Neuronal stem cell (in vitro differentiated cells): ENCODE results near the gene ASPHD1.
"Not testable (repeated sequence)": the region's sequence is repeated elsewhere in the genome, so short reads cannot be mapped to it uniquely, and the experiment has no call there.

ENCODE experiments used
- DNase-seq: peaks from one replicate; pipeline ENCODE4 v3.0.0-alpha.2; 2013; ENCODE audit warnings: low spot score
- H2AFZ ChIP-seq: one replicate; pipeline ENCODE4 v1.6.1; 2013; ENCODE audit warnings: mild to moderate bottlenecking, low read length, inconsistent platforms
- H2AK5ac ChIP-seq: 2 replicates; pipeline ENCODE4 v1.6.1; 2013; ENCODE audit warnings: low read depth, mild to moderate bottlenecking, inconsistent platforms, low read length, moderate library complexity, mixed read lengths
- H2BK120ac ChIP-seq: 2 replicates; pipeline ENCODE4 v1.6.1; 2013; ENCODE audit warnings: low read depth, mild to moderate bottlenecking, inconsistent platforms, low read length, moderate library complexity, mixed read lengths
- H2BK12ac ChIP-seq: one replicate; pipeline ENCODE4 v1.6.1; 2013; ENCODE audit warnings: low read length, inconsistent platforms
- H2BK15ac ChIP-seq: 2 replicates; pipeline ENCODE4 v1.6.1; 2013; ENCODE audit warnings: mild to moderate bottlenecking, low read length, inconsistent platforms, mixed read lengths
- H2BK5ac ChIP-seq: one replicate; pipeline ENCODE4 v1.6.1; 2013; ENCODE audit warnings: inconsistent platforms, mild to moderate bottlenecking, low read length, moderate library complexity
- H3K14ac ChIP-seq: one replicate; pipeline ENCODE4 v1.6.1; 2013; ENCODE audit warnings: low read length, inconsistent platforms
- H3K18ac ChIP-seq: 2 replicates; pipeline ENCODE4 v1.6.1; 2013; ENCODE audit warnings: low read length, inconsistent platforms
- H3K23ac ChIP-seq: 2 replicates; pipeline ENCODE4 v1.6.1; 2013; ENCODE audit warnings: low read depth, mild to moderate bottlenecking, mixed read lengths, low read length, inconsistent platforms; ENCODE audit not compliant: poor library complexity
- H3K27ac ChIP-seq: replicated peaks from 3 replicates; pipeline ENCODE4 v1.5.1; 2013; ENCODE audit warnings: low read length, inconsistent platforms
- H3K27me3 ChIP-seq, 3 experiments: 2 replicates each; pipeline ENCODE4 v1.6.1; 2013; ENCODE audit warnings: low read length in 3 of 3, mild to moderate bottlenecking in 2 of 3, inconsistent platforms in 1 of 3, low read depth in 1 of 3, mixed read lengths in 1 of 3, moderate library complexity in 1 of 3; ENCODE audit not compliant: control insufficient read depth in 3 of 3, insufficient read depth in 3 of 3
- H3K36me3 ChIP-seq, 2 donors: replicated peaks in 1 of 2; 2 replicates each; pipeline ENCODE4 v1.6.1; 2013; ENCODE audit warnings: low read length in 2 of 2; ENCODE audit not compliant: control insufficient read depth in 2 of 2, insufficient read depth in 2 of 2
- H3K4ac ChIP-seq: 2 replicates; pipeline ENCODE4 v1.6.1; 2013; ENCODE audit warnings: inconsistent platforms, mild to moderate bottlenecking, low read length, moderate library complexity
- H3K4me1 ChIP-seq, 2 donors: 1 replicate in 1 of 2; 2 replicates in 1 of 2; pipeline ENCODE4 v1.6.1; 2013; ENCODE audit warnings: low read length in 2 of 2, low read depth in 1 of 2; ENCODE audit not compliant: control insufficient read depth in 2 of 2, insufficient read depth in 1 of 2
- H3K4me2 ChIP-seq: one replicate; pipeline ENCODE4 v1.6.1; 2013; ENCODE audit warnings: mild to moderate bottlenecking, low read length, inconsistent platforms; ENCODE audit not compliant: insufficient read depth, poor library complexity, severe bottlenecking
- H3K4me3 ChIP-seq, 2 donors: 2 replicates each; pipeline ENCODE4 v1.5.1; 2013; ENCODE audit warnings: low read length in 2 of 2, mild to moderate bottlenecking in 2 of 2, inconsistent platforms in 1 of 2, moderate library complexity in 1 of 2
- H3K79me1 ChIP-seq: one replicate; pipeline ENCODE4 v1.6.1; 2013; ENCODE audit warnings: low read depth, mild to moderate bottlenecking, inconsistent platforms, low read length, moderate library complexity
- H3K9ac ChIP-seq: one replicate; pipeline ENCODE4 v1.6.1; 2013; ENCODE audit warnings: mild to moderate bottlenecking, low read depth, low read length, inconsistent platforms; ENCODE audit not compliant: poor library complexity
- H3K9me3 ChIP-seq, 2 donors: replicated peaks in 1 of 2; 2 replicates each; pipeline versions ENCODE3 to v1.6.1; 2013; ENCODE audit warnings: low read length in 2 of 2, mild to moderate bottlenecking in 2 of 2, inconsistent platforms in 1 of 2, low read depth in 1 of 2, mixed read lengths in 1 of 2, moderate library complexity in 1 of 2; ENCODE audit not compliant: control insufficient read depth in 2 of 2, insufficient read depth in 1 of 2
- H4K8ac ChIP-seq: one replicate; pipeline ENCODE4 v1.6.1; 2013; ENCODE audit warnings: low read depth, mild to moderate bottlenecking, inconsistent platforms, low read length, moderate library complexity
- H4K91ac ChIP-seq: one replicate; pipeline ENCODE4 v1.6.1; 2013; ENCODE audit warnings: low read length, low read depth, mild to moderate bottlenecking, inconsistent platforms; ENCODE audit not compliant: poor library complexity
- WGBS, 2 donors: extraction: QIAGEN DNeasy Blood & Tissue Kit; methylation state at CpG; one replicate each; pipeline ENCODE4 v1.1.7; 2013; ENCODE audit warnings: missing lambda C conversion rate in 2 of 2, mixed read lengths in 1 of 2; ENCODE audit not compliant: insufficient read length in 2 of 2, insufficient replicate concordance in 1 of 2; ENCODE audit errors: extremely low coverage in 2 of 2; 5-methylcytosine and 5-hydroxymethylcytosine counted together

ASPHD1 gene

GRCh38 chr16:29926711-29927052, 26.4 kb downstream of the ASPHD1 start:
- H2BK15ac ChIP-seq: no peak overlapping the region
- H2AFZ ChIP-seq: peak overlapping the region; percentile 93
- peak overlapping the region; percentile 83 for H3K4me2 ChIP-seq
- peak overlapping the region; percentile 29 for H3K23ac ChIP-seq
- no peak overlapping the region for H4K91ac ChIP-seq
- WGBS, 2 donors: no CpG with 5 or more reads among the region's 12 CpGs
- H3K27ac ChIP-seq: peak overlapping the region; percentile 82
- H2BK12ac ChIP-seq: no peak overlapping the region
- peaks cover 5 to 15% of the 10 kb centered on the region in 2 donors for H3K36me3 ChIP-seq
- peaks cover 5 to 14% of the 10 kb centered on the region in 2 donors for H3K4me1 ChIP-seq
- H3K4me3 ChIP-seq: peak overlapping the region; percentile 69 to 85
- H3K18ac ChIP-seq: peak overlapping the region; percentile 99
- no peaks in the 10 kb centered on the region for H3K9me3 ChIP-seq
- H2AK5ac ChIP-seq: peak overlapping the region; percentile 93
- peak overlapping the region; percentile 89 for H3K4ac ChIP-seq
- no peaks in the 10 kb centered on the region for H3K27me3 ChIP-seq
- no peak for DNase-seq
- H4K8ac ChIP-seq: no peak overlapping the region
- H3K79me1 ChIP-seq: peaks cover 10% of the 10 kb centered on the region
- H2BK120ac ChIP-seq: peak overlapping the region; percentile 42
- peak overlapping the region; percentile 83 for H2BK5ac ChIP-seq
- H3K9ac ChIP-seq: peak overlapping the region; percentile 98
- no peak overlapping the region for H3K14ac ChIP-seq

- no peak overlapping the region for H2AK5ac ChIP-seq
- no peak overlapping the region for H2BK12ac ChIP-seq
- H4K8ac ChIP-seq: no peak overlapping the region
- H3K9me3 ChIP-seq: no peaks in the 10 kb centered on the region
- peak overlapping the region; percentile 69 to 85 for H3K4me3 ChIP-seq
- H3K9ac ChIP-seq: no peak overlapping the region
- no peak overlapping the region for H3K4ac ChIP-seq
- H3K4me2 ChIP-seq: peak overlapping the region; percentile 83
- no peak overlapping the region for H2BK120ac ChIP-seq
- peaks cover 5 to 9% of the 10 kb centered on the region in 2 donors for H3K36me3 ChIP-seq
- no peak overlapping the region for H3K14ac ChIP-seq
- no CpG with 5 or more reads among the region's 12 CpGs for WGBS, 2 donors
- no peak overlapping the region for H3K23ac ChIP-seq
- H3K27me3 ChIP-seq: no peaks in the 10 kb centered on the region
- DNase-seq: no peak
- no peak overlapping the region for H2BK15ac ChIP-seq
- H3K79me1 ChIP-seq: peaks cover 10% of the 10 kb centered on the region
- H3K18ac ChIP-seq: no peak overlapping the region
- no peak overlapping the region for H2BK5ac ChIP-seq
- H2AFZ ChIP-seq: no peak overlapping the region
- peaks cover 5 to 14% of the 10 kb centered on the region in 2 donors for H3K4me1 ChIP-seq
- no peak overlapping the region for H3K27ac ChIP-seq
- H4K91ac ChIP-seq: no peak overlapping the region
These were observed 27.0 kb downstream of the ASPHD1 start for GRCh38 chr16:29927070-29927905.

- H3K4me3 ChIP-seq, H2BK12ac ChIP-seq, DNase-seq, H3K9me3 ChIP-seq, H3K36me3 ChIP-seq, H4K91ac ChIP-seq, H3K79me1 ChIP-seq, H3K27ac ChIP-seq, H3K9ac ChIP-seq, H2BK5ac ChIP-seq, H2BK15ac ChIP-seq, H3K4me1 ChIP-seq, H3K18ac ChIP-seq, H3K23ac ChIP-seq, H3K14ac ChIP-seq, H2BK120ac ChIP-seq, H3K4ac ChIP-seq, H4K8ac ChIP-seq, H3K4me2 ChIP-seq, H2AFZ ChIP-seq, H2AK5ac ChIP-seq, H3K27me3 ChIP-seq: not testable (repeated sequence)
- WGBS, 2 donors: no CpG with 5 or more reads among the region's 2 CpGs
These were observed 31.5 kb downstream of the ASPHD1 start for GRCh38 chr16:29931750-29932149.

GRCh38 chr16:29940656-29941055, 40.4 kb downstream of the ASPHD1 start:
- Histone ChIP-seq H3K27me3 (no peaks in the 10 kb centered on the region), H3K4me1 (peaks cover 4 to 7% of the 10 kb centered on the region in 2 donors), H3K14ac (no peak overlapping the region), H2BK15ac (no peak overlapping the region), H3K36me3 (peaks cover 0 to 3% of the 10 kb centered on the region in 2 donors), H4K8ac (no peak overlapping the region), H3K18ac (no peak overlapping the region), H3K9me3 (peaks cover 0 to 4% of the 10 kb centered on the region in 2 donors), H3K79me1 (peaks cover 1% of the 10 kb centered on the region), H3K4ac (no peak overlapping the region), H2BK120ac (no peak overlapping the region), H3K23ac (no peak overlapping the region), H3K4me3 (no peak overlapping the region), H2BK5ac (no peak overlapping the region), H2AK5ac (no peak overlapping the region), H4K91ac (no peak overlapping the region), H3K27ac (no peak overlapping the region), H2AFZ (no peak overlapping the region), H2BK12ac (no peak overlapping the region), H3K9ac (no peak overlapping the region), H3K4me2 (no peak overlapping the region)
- no CpG with 5 or more reads among the region's 4 CpGs for WGBS, 2 donors
- no peak for DNase-seq
